Liver (tissue), 3 donors: ENCODE measurements around the gene DMRTB1.

Experiments used
- ATF3 ChIP-seq: IDR thresholded peaks from 2 replicates; pipeline ENCODE4 v1.6.1; 2016; ENCODE audit warnings: antibody characterized with exemption
- CTCF ChIP-seq: fragments of 150-350 bp; IDR thresholded peaks from 2 replicates; pipeline ENCODE4 v1.5.1; 2017; ENCODE audit warnings: improper control_type of control experiment, low read depth, low read length; ENCODE audit not compliant: missing input control
- EGR1 ChIP-seq, 2 donors: IDR thresholded peaks; 2 replicates each; pipeline ENCODE4 v1.6.1; 2016 to 2018; ENCODE audit warnings: antibody characterized with exemption in 2 of 2, low read depth in 2 of 2
- GABPA ChIP-seq, 2 donors: IDR thresholded peaks in 1 of 2; conservative IDR thresholded peaks in 1 of 2; 2 replicates each; pipeline ENCODE4 v1.6.1; 2016; ENCODE audit warnings: antibody characterized with exemption in 2 of 2, mild to moderate bottlenecking in 1 of 2, moderate library complexity in 1 of 2
- JUND ChIP-seq, 2 donors: IDR thresholded peaks; 2 replicates each; pipeline ENCODE4 v1.6.1; 2016; ENCODE audit warnings: antibody characterized with exemption in 2 of 2
- MAX ChIP-seq: IDR thresholded peaks from 2 replicates; pipeline ENCODE4 v1.6.1; 2016; ENCODE audit warnings: antibody characterized with exemption
- REST ChIP-seq: IDR thresholded peaks from 2 replicates; pipeline ENCODE4 v1.6.1; 2016; ENCODE audit warnings: antibody characterized with exemption, mild to moderate bottlenecking
- SP1 ChIP-seq: IDR thresholded peaks from 2 replicates; pipeline ENCODE4 v1.6.1; 2018; ENCODE audit warnings: antibody characterized with exemption, mild to moderate bottlenecking
- TAF1 ChIP-seq: conservative IDR thresholded peaks from 2 replicates; pipeline ENCODE4 v1.6.1; 2016; ENCODE audit warnings: antibody characterized with exemption, mild to moderate bottlenecking
- YY1 ChIP-seq: IDR thresholded peaks from 2 replicates; pipeline ENCODE4 v1.6.1; 2016; ENCODE audit warnings: antibody characterized with exemption, mild to moderate bottlenecking
- ZBTB33 ChIP-seq: IDR thresholded peaks from 2 replicates; pipeline ENCODE4 v1.6.1; 2016; ENCODE audit warnings: antibody characterized with exemption
- donor health status: healthy.
- donor health status: healthy.

GRCh38 chr1:53410100-53410541 is 49.1 kb upstream of the DMRTB1 start:
- TF ChIP-seq CTCF (no peak), REST (no peak), ATF3 (no peak), EGR1 (IDR thresholded peaks at IDR 0.05; ENCODE audit: low read depth in 2 of 2) (no peak), YY1 (no peak), JUND (IDR thresholded peaks at IDR 0.05) (no peak), MAX (no peak), TAF1 (no peak), GABPA (IDR thresholded peaks at IDR 0.05 in 1 of 2, conservative IDR thresholded peaks at IDR 0.05 in 1 of 2) (no peak), ZBTB33 (no peak), SP1 (no peak)
